NCI-H2107 treated with DMSO at 0.1 percent for 48 hours (cell line): Measurements from ENCODE around the gene RPS6KA2.

ENCODE experiments used
- DNase-seq: peaks from one replicate; lab custom pipeline; 2025; ENCODE audit not compliant: unreplicated experiment; lab: John Stamatoyannopoulos, UW

The RPS6KA2 gene

DNA sequence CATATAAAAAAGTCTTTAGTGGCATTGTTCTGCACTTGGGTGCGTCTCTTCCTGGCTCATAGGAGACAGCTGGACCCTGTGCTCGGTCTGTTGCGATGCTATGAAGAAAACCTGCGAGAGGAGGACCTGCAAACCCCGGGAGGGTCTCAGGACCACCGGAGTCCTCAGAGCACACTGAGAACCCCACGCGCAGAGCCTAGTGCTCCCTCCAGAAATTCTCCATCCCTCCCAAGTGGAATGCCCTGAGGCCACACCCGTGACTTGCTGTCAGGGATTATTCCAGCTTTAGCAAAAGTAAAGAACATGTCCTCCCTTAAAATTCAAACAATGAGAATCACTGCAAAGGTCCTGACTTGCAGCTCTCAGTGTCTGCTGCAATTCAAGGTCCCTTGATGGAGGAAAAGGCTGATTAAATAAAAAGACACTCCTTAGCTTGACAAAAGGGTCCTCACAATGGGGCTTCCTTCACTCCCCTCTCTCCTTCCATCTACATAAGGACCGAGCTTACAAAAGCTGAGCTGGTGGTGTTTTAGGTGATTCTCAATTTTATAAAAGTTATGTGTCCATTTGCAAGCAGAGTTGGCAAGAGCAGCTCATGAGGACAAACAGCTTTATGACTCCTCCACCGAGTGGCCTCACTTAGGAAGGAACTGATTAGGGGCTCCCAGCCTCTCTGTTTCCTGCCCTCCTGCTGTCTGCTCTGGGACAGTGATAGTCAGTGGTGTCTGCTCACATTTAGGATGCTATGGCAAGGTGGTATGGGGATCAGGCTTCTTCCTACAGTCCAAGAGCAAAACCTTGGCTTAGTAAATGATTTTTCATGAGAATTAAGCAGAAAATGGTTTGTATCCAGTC is 137.5 kb downstream of the RPS6KA2 start:
- DNase-seq = no peak

DNA sequence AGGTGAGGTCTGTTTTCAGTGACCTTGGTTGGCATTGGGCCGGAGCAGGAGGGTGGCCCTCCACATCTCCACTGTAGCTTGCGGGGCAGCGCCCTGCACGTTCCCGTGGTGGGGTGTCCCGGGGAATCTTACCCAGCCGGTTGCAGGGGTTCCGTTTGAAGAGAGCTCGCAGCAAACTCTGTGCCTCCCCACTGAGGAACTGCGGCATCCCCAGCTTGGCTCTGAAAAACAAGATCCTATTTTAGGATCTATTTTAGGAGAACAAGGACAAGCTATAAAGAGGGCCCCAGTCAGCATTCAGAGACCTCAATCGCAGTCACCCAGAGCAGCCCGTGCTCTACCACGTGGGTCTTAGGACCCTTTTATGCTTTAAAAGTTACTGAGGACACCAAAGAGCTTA is 138.3 kb downstream of the RPS6KA2 start:
- DNase-seq = no peak

DNA sequence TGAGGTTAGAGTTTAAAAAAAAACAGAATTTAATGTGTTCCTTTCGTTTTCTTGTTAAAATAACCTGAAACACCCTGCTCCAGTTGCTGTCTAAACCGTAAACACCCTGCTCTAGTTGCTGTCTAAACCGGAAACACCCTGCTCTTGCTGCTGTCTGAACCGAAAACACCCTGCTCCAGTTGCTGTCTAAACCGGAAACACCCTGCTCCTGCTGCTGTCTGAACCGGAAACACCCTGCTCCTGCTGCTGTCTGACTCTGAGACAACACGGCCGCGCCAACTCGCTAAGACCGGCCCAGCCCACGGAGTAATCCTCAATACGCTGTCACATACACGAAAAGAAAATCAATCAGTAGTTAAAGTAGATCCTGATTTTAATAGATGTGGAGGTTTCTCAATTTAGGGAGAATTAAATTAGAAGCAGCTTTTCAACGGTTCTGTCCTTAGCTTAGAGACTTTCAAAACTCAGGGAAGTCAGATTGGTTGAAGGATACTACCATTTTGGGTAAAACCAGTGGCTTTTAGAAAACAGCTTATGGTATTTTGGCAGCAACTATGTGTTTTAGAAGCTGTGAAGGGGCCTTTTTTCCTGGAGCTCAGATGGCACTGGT is 138.9 kb downstream of the RPS6KA2 start:
- no peak for DNase-seq

DNA sequence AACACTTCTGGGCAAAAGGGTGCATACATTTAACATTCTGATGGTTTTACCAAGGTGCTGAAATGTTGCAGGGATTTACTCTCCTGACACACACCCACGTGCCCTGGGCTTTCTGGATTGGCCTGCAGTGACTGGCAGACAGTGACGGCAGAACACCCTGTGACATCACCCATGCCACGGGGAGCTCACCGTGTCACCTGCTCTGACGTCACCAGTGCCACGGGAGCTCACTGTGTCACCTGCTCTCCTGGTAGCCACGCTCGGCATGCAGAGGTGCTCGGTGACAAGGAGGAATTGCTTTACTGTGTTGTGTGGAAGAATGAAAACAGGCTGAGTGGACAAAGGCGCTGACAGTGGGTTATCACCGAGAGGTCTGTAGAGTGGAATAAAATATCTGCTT is 139.9 kb downstream of the RPS6KA2 start:
- DNase-seq = no peak

DNA sequence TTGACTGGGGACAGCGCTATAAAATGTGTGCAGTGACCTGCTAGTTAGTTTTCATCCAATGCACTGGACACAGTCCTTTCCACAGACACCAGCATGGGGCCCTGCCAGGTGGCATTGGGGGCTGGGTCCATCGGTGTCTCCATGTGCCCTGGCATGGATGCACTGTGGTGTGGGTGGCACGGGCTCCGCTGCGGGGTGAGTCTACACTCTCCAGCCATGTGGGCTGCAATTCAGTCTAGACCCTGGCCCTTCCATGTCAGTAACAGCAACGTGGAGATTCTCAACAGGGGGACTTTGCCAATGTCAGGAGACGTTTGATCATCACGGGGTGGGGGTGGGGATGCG is 140.5 kb downstream of the RPS6KA2 start:
- DNase-seq = no peak

- no peak for DNase-seq
Observed at GRCh38 chr6:166485651-166486535, 141.2 kb downstream of the RPS6KA2 start.

DNA sequence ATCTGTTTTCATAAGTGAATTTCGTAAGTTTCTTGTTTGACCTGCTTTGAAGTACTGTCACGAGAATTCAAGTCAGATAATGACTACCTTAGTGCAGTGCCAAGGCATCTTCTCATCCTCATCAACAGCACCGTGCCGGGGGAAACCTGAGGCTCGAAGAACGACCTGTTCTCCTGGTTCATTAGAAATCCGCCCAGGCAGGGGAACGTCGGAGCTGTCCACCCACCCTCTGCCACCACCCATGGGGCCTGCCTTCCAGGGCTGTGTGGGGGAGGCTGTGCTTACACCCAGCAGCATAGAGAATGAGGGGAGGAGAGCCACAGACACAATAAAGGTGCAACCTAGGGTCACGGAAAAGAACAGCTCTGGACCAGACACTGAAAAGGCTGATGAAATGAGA is 142.2 kb downstream of the RPS6KA2 start:
- no peak for DNase-seq

- DNase-seq = no peak
Observed at GRCh38 chr6:166483573-166484250, 143.3 kb downstream of the RPS6KA2 start.

GRCh38 chr6:166483026-166483425 is 144.0 kb downstream of the RPS6KA2 start:
- DNase-seq = no peak

DNA sequence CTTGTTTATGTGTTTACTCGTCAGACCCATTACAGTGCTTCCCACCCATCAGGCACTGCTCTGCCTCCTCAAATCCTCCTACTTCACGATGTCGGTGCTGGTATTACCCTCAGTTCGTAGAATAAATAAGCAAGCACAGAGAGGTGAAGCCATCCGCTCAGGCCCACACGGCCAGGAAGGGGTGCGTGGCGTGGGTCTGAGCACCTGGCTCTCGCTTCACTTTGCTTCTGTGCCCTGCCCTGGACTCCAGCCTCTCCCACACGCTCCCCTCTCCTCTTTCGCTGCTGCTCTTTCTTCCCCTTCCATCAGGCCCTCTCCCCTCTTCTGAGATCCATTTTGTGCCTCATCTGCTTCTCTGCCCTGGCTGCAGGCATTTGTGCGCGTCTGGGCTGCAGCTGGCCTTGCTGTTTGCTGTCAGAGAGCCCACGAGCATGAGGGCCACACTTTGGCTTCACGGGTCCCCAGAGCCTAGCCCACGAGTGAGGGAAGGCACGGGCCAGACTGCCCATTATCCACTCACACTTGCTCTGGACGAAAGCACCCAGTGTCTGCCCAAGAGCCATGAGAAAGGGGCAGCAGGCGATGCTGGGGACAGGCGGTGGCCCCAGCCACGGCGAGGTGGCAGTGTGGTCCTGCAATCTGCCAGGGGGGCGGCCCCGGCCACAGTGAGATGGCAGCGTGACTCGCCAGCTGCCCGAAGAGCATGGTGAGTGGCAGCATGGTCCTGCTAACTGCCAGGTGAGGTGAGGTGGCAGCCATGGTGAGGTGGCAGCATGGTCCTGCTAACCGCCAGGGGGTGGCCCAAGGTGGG is 148.1 kb downstream of the RPS6KA2 start:
- no peak for DNase-seq

DNA sequence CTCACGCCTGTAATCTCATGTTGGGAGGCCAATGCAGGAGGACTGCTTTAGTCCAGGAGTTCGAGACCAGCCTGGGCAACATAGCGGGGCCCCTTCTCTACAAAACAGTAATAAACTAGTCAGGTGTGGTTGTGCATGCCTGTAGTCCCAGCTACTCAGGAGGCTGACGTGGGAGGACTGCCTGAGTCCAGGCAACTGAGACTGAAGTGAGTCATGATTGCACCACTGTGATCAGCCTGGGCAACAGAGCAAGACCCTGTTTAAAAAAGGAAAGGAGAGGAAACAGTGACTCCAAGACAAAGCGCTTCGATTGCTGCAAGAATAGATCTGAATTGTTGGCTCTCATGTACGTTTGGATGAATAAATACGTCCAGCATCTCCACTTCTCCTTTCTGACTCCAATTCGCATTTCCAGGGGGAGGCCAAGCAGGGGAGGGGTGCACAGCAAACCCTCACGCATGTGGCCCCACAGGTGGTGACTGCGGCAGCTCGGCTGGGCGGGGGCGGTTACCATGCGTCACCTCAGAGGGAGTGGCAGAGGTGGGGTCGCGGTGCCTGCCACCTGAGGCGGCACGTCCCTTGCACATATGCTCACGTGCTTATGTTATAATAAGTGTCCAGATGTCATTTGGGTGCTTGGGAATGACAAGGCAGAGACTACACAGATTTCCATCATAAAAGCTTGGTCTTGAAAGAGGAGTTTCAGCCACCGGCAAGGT is 149.2 kb downstream of the RPS6KA2 start:
- no peak for DNase-seq

DNA sequence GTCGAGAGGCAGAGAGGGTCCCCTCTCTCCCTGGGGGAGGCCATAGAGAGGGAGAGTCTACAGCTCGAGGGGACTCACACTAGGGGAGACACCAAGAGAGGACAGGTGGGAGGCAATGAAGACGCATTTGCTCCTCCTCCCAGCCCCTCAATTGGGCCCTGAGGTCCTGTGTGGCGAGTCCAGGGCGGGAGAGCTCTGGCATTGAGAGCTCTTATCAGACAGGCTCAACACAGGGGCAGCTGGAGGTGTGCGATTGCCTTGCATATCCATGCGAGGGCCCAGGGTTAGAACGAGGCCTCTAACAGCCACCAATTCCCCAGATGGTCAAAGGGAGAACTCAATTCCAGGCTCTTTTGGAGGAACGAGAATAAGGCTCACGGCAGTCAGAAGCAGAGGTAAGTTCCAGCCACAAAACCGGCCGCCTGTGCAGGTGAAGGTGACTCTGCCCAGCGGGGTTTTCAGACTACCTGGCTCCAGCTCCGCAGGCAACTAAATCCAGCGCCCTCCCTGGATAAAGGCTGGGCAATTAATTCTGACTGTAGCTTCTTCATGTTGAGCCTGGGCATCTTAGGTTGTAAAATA is 150.3 kb downstream of the RPS6KA2 start:
- DNase-seq = no peak

DNA sequence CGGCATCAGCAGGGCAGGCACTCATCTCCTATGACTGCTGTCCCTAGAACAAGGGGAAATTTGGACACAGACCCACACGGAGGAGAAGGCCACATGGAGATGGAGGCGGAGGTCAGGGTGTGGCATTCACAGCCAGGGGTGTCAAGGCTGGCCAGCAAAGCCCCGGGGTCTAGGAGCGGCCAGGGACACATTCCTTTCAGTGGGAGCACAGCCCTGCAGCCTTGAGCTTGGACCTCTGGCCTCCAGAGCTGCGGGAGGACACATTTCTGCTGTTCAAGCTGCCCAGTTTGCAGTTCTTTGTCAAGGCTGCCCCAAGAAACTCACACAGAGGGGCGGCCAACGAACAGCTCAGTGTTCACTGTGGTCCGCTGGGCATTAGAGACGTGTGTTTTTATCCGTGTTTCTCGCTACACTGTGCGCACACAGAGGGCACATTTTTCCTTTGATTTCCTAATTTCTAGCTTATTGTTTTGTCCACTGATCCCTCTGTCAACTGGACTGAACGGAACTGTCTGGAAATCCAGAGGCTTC is 150.9 kb downstream of the RPS6KA2 start:
- DNase-seq = no peak

DNA sequence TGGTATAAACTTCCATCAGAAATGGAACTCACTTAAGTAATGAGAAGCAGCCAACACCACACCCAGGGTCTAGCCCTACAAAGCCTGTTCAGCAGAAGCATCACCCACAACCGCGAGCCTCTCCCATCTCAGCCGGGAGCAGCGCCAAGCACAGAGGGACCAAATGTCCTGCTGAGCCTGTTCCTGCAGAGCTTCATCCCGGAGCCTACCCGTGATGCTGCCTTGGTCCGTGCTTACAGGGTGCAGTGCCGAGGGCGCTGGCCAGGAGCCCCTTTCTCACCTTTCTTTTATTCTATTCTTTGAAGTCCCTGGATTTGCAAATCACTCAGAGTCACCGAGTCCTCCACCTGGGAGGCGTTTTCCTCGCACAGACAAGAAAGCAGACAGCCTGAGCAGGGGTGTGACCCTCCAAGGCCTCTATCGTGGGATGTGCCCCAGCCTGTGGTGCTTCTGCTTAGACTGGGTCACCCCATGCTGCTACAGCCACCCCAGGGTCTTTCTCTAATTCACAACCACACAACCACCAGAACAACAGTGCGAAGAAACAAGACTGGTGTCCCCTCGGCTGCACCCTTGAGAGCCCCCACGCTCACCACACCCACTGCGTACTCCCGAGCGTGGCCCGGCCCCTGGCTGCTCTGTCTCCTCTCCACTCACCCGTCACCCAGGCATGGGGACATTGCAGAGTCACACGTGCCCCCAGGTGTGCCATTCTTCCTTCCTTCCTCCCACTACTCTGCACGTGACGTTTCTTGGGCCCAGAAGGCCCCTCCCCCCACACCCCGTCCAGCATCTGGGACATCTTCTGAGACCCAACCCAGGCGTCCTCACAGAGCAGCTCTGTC is 152.1 kb downstream of the RPS6KA2 start:
- DNase-seq = no peak

GRCh38 chr6:166473886-166474571 is 153.0 kb downstream of the RPS6KA2 start:
- no peak for DNase-seq

DNA sequence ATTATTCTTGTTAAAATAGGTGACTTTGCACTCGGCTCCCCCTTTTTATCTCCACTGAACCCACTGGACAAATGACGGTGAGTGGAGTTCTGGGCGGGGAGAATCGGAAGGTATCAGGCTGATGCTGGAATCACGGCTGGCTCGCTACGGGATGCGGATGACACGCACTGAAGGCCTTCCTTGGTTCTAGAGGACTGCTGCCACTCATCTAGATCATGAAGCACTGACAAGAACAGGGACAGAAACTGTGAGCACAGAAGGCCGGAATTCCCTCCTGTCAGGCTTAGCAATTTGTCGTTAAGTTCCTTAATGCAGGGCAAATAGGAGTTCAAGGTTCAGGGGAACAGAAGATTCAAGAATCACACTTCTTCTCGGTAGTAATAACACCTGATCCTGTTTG is 154.4 kb downstream of the RPS6KA2 start:
- no peak for DNase-seq

- DNase-seq = no peak
Observed at GRCh38 chr6:166471797-166472260, 155.2 kb downstream of the RPS6KA2 start.
